SU-DHL-6 (cell line): Measurements from ENCODE around the gene DNAAF1.

Experiments
- CTCF ChIP-seq: fragments of 200-600 bp; sonication (generic); IDR thresholded peaks from one replicate; pipeline ENCODE4 v1.5.1; 2017; ENCODE audit warnings: antibody characterized with exemption, mild to moderate bottlenecking, low read length, moderate library complexity; ENCODE audit not compliant: insufficient read depth, poor library complexity, severe bottlenecking
- EZH2phosphoT487 ChIP-seq: fragments of 200-600 bp; sonication (generic), shearing (Covaris generic); conservative IDR thresholded peaks from 2 replicates; pipeline ENCODE4 v1.6.1; 2018; ENCODE audit warnings: mild to moderate bottlenecking, antibody characterized with exemption, low read length, moderate library complexity, mixed read lengths

- TF ChIP-seq CTCF (no peak), EZH2phosphoT487 (no peak)
Measured at GRCh38 chr16:84182104-84182503, 37.0 kb downstream of the DNAAF1 start.
